Measurements from ENCODE around the gene PPTC7.
A peak's percentile ranks its signal among the peaks of the same experiment; 100 is the strongest.
"Not testable (repeated sequence)": the region's sequence is repeated elsewhere in the genome, so short reads cannot be mapped to it uniquely, and the experiment has no call there.

PPTC7 gene

DNA sequence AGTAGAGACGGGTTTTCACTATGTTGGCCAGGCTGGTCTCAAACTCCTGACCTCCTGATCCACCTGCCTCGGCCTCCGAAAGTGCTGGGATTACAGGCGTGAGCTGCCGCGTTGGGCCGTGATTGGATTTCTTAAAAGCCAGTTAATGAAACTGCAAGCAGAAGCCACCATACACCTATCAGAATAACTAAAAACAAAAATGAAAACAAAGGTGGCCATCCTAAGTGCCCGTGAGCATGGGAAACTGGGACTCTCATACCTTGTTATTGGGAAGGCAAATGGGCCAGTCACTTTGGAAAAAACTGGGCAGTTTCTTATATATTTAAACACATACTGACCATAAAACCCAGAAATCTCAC lies 23.1 kb upstream of the PPTC7 start:
- H3K27ac ChIP-seq: no peak overlapping the region
- DNase-seq: no peak
- intact Hi-C loops (cut with DNase I; ENCODE audit: low total_unique reads): no loop called here

DNA sequence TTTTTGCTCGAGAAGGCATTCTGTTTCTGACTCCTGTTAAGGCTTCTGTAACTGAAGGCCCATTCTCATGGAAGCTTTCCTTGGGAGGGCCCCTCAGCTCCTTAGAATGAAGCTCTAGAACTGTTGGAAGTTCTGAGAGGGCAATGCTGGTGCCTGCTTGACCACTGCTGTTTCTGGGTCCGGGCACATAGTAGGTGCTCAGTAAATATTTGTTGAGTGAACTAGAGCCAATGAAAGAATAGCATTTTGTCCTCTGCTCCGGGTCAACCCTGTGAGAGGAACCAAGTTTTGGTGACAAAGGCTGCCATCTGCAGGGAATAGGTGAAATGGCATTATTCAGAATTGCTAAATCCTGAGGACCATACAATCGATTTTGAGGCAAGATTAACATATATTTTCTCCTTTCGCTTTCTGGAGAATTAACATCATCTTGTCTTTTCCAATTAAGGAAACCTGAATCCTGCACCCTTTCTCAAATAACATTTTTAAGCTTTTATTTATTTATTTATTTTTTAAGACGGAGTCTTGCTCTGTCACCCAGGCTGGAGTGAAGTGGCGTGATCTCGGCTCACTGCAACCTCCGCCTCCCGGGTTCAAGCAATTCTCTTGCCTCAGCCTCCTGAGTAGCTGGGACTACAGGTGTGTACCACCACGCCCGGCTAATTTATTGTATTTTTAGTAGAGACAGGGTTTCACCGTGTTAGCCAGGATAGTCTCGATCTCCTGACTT lies 19.1 kb upstream of the PPTC7 start:
- H3K4me3 ChIP-seq, H3K9me3 ChIP-seq, H3K27ac ChIP-seq, H3K27me3 ChIP-seq, H3K4me1 ChIP-seq, DNase-seq, H3K36me3 ChIP-seq: not testable (repeated sequence)
- intact Hi-C loops (cut with DNase I; ENCODE audit: low total_unique reads): loop anchor here (5.0 kb wide), 1 partner anchor 145 kb away; no protein-coding TSS in a partner anchor
- TF ChIP-seq, protein P1, sequence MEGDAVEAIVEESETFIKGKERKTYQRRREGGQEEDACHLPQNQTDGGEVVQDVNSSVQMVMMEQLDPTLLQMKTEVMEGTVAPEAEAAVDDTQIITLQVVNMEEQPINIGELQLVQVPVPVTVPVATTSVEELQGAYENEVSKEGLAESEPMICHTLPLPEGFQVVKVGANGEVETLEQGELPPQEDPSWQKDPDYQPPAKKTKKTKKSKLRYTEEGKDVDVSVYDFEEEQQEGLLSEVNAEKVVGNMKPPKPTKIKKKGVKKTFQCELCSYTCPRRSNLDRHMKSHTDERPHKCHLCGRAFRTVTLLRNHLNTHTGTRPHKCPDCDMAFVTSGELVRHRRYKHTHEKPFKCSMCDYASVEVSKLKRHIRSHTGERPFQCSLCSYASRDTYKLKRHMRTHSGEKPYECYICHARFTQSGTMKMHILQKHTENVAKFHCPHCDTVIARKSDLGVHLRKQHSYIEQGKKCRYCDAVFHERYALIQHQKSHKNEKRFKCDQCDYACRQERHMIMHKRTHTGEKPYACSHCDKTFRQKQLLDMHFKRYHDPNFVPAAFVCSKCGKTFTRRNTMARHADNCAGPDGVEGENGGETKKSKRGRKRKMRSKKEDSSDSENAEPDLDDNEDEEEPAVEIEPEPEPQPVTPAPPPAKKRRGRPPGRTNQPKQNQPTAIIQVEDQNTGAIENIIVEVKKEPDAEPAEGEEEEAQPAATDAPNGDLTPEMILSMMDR (IDR thresholded peaks at IDR 0.05): peak; percentile 68 to 79

More for the DNA sequence above, 23.1 kb upstream of the PPTC7 start:
- Histone ChIP-seq H3K4me3 (no peak overlapping the region), H3K9me3 (no peaks in the 10 kb centered on the region), H3K4me1 (no peaks in the 10 kb centered on the region), H3K27me3 (no peaks in the 10 kb centered on the region), H3K36me3 (no peaks in the 10 kb centered on the region)
- TF ChIP-seq, protein P1 (IDR thresholded peaks at IDR 0.05): no peak

DNA sequence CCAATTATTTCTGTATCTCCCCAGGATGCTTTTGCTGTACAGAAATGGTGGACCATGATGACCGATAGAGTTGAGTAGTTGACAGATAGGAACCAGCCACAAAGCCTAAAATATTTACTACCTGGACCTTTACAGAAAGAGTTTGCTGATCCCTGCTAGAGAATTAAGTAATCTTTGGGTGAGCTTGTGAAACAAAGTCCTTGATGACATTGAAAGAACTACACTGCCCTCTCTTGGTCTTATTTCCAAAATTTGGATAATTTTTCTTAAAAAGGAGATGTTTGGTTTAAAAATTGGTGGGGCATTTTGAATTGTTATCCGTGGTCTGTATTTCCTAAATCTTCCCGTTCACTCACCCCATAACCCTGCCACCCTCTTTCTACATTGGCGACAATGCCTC lies 17.1 kb upstream of the PPTC7 start:
- TF ChIP-seq, protein P1 (IDR thresholded peaks at IDR 0.05): peak; percentile 41 to 76
- H3K4me1 ChIP-seq: no peaks in the 10 kb centered on the region

DNA sequence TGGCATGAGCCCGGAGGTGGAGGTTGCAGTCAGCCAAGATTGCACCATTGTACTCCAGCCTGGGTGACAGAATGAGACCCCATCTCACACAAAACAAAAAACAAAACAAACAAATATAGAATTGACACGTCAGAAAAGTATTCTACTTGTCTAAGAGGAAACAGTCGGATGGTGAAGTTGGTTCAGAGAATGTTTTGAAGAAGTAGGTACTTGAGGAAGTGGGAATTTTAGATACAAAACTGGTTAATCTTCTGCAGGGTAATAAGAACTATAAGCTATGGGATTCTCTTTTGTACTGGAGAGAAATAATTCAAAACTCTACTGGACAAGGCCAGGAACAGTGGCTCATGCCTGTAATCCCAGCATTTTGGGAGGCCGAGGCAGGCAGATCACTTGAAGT lies 16.2 kb upstream of the PPTC7 start:
- TF ChIP-seq, protein P1 (IDR thresholded peaks at IDR 0.05): no peak
- H3K36me3 ChIP-seq: no peaks in the 10 kb centered on the region
- no peaks in the 10 kb centered on the region for H3K4me1 ChIP-seq
- no peaks in the 10 kb centered on the region for H3K9me3 ChIP-seq
- H3K27me3 ChIP-seq: no peaks in the 10 kb centered on the region
- no peak for DNase-seq
- no peak overlapping the region for H3K4me3 ChIP-seq
- intact Hi-C loops (cut with DNase I; ENCODE audit: low total_unique reads): no loop called here
- H3K27ac ChIP-seq: no peak overlapping the region

More for the DNA sequence above, 17.1 kb upstream of the PPTC7 start:
- Histone ChIP-seq H3K27ac (no peak overlapping the region), H3K9me3 (no peaks in the 10 kb centered on the region), H3K4me3 (no peak overlapping the region), H3K27me3 (no peaks in the 10 kb centered on the region), H3K36me3 (no peaks in the 10 kb centered on the region)
- intact Hi-C loops (cut with DNase I; ENCODE audit: low total_unique reads): loop anchor here (2.0 to 5.0 kb wide), 2 partner anchors 87 to 143 kb away; no protein-coding TSS in a partner anchor
- DNase-seq: no peak

DNA sequence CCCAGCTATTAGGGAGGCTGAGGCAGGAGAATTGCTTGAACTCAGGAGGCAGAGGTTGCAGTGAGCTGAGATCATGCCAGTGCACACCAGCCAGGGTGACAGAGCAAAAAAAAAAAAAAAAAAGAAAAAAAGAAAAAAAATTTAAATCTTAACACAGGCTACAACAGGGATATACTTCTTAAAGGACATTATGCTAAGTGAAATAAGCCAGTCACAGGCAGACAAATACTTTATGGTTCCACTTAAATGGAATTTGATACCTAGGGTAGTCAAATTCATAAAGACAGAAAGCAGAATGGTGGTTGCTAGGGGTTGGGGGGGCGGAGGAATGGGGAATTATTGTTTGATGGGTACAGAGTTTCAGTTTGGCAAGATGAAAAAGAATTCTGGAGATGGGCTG lies 14.8 kb upstream of the PPTC7 start:
- intact Hi-C loops (cut with DNase I; ENCODE audit: low total_unique reads): no loop called here
- TF ChIP-seq, protein P1 (IDR thresholded peaks at IDR 0.05): no peak
- Histone ChIP-seq H3K4me3 (no peak overlapping the region), H3K36me3 (no peaks in the 10 kb centered on the region), H3K27ac (no peak overlapping the region), H3K4me1 (no peaks in the 10 kb centered on the region), H3K9me3 (no peaks in the 10 kb centered on the region), H3K27me3 (no peaks in the 10 kb centered on the region)
- DNase-seq: no peak

DNA sequence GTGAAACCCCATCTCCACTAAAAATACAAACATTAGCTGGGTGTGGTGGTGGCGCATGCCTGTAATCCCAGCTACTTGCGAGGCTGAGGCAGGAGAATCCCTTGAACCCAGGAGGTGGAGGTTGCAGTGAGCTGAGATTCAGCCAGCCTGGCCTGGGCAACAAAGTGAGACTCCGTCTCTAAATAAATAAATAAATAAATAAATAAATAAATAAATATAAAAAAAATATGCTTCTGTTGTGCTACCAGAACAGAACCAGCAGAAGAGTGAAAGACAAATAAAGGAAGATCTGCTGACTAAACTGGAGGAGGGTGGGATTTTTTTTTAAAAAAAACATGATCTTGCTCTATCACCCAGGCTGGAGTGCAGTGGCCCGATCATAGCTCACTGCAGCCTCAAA lies 9.8 kb upstream of the PPTC7 start:
- H3K36me3 ChIP-seq; DNase-seq; H3K27me3 ChIP-seq; H3K27ac ChIP-seq; H3K9me3 ChIP-seq; H3K4me3 ChIP-seq; intact Hi-C loops (cut with DNase I; ENCODE audit: low total_unique reads): not testable (repeated sequence)
- peaks cover 0 to 14% (median 4%) of the 10 kb centered on the region in 4 donors for H3K4me1 ChIP-seq

Data from tibial artery (tissue), 4 donors.